Measurements from ENCODE around the gene PRKCZ. TPM values are rescaled to one million over a fixed set of nuclear protein-coding genes. Genes with fewer than 3 reads are reported as not detected.
A peak's percentile ranks its signal among the peaks of the same experiment; 100 is the strongest.

PRKCZ gene
- total and polyA plus RNA-seq, 2 experiments from 2014 or later = 26.2 to 36.9 TPM

DNA sequence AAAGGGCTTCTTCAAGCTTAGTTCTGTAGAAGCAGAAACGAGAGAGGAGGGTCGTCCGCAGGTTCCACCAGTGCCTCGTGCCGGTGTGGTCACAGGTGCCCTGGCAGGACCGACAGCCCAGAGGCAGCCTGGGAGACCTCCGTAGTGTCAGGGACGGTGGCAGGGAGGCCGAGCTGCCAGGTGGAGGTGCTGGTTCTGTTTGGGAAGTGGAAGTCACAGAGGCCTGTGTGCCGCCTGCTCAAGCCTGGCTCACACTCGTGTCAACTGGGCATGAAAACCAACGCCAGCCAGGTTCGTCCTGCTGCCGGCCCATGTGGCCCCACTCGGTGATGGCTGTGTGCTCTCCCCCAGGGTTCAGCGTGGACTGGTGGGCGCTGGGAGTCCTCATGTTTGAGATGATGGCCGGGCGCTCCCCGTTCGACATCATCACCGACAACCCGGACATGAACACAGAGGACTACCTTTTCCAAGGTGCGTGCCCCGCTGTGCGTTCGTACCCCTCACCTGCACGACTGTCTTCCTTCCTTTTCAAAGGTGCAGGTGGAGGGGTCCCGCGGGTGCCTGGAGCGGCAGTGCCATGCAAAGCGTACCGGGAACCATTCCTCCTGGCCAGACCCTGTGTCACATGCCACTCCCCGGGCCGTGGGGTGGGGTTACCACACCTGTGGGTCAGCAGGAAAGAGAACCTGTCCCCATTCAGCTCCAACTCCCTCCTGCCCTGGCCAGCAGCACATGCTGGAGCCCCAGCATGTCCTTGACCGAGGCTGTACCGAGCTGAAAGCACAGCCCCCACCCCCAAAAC, 123.5 kb downstream of the PRKCZ start:
- H3K4me1 ChIP-seq (ENCODE audit: insufficient read depth) = no peaks in the 10 kb centered on the region
- ATAC-seq = peak; percentile 18
- peak overlapping the region; percentile 75 for H3K27ac Mint-ChIP-seq
- peaks cover 22% of the 10 kb centered on the region for H3K36me3 Mint-ChIP-seq (ENCODE audit: low read depth)
- H3K27me3 Mint-ChIP-seq (ENCODE audit: insufficient read depth, low read depth, poor library complexity) = peaks cover 9% of the 10 kb centered on the region
- peaks cover 4% of the 10 kb centered on the region for H3K4me1 Mint-ChIP-seq
- H3K4me3 ChIP-seq = no peak overlapping the region
- H3K36me3 ChIP-seq (ENCODE audit: insufficient read depth) = no peaks in the 10 kb centered on the region
- no peaks in the 10 kb centered on the region for H3K27me3 ChIP-seq (ENCODE audit: insufficient read depth)
- H3K27ac ChIP-seq (ENCODE audit: low read depth) = 0 out of 2 replicates have a peak overlapping the region, but pooled peaks have one; percentile 32
- no peak overlapping the region for H3K4me3 Mint-ChIP-seq
- DNase-seq (ENCODE audit: low spot score) = peak; percentile 34
- TF ChIP-seq, protein P1, sequence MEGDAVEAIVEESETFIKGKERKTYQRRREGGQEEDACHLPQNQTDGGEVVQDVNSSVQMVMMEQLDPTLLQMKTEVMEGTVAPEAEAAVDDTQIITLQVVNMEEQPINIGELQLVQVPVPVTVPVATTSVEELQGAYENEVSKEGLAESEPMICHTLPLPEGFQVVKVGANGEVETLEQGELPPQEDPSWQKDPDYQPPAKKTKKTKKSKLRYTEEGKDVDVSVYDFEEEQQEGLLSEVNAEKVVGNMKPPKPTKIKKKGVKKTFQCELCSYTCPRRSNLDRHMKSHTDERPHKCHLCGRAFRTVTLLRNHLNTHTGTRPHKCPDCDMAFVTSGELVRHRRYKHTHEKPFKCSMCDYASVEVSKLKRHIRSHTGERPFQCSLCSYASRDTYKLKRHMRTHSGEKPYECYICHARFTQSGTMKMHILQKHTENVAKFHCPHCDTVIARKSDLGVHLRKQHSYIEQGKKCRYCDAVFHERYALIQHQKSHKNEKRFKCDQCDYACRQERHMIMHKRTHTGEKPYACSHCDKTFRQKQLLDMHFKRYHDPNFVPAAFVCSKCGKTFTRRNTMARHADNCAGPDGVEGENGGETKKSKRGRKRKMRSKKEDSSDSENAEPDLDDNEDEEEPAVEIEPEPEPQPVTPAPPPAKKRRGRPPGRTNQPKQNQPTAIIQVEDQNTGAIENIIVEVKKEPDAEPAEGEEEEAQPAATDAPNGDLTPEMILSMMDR (conservative IDR thresholded peaks at IDR 0.05; ENCODE audit: low read depth in 2 of 2) = 0 out of 4 replicates have a peak, but pooled peaks of 1 of the 2 experiments have one; percentile 10
- TF ChIP-seq EZH2 (IDR thresholded peaks at IDR 0.05; ENCODE audit: low read depth, unreplicated experiment) = no peak
- H2AFZ ChIP-seq = no peak overlapping the region
- no peaks in the 10 kb centered on the region for H3K9me3 Mint-ChIP-seq
- H3K9me2 ChIP-seq (ENCODE audit: insufficient read depth) = no peaks in the 10 kb centered on the region
- H3K79me2 ChIP-seq (replicated peaks; ENCODE audit: insufficient read depth) = no peaks in the 10 kb centered on the region
- H3F3A ChIP-seq (replicated peaks; ENCODE audit: low read depth) = peaks cover 6% of the 10 kb centered on the region; the same call in 1 of the 2 replicates
- no peaks in the 10 kb centered on the region; the same call in 1 of the 2 replicates for H4K20me1 ChIP-seq (replicated peaks; ENCODE audit: insufficient read depth)
- H3K4me2 ChIP-seq = no peak overlapping the region

DNA sequence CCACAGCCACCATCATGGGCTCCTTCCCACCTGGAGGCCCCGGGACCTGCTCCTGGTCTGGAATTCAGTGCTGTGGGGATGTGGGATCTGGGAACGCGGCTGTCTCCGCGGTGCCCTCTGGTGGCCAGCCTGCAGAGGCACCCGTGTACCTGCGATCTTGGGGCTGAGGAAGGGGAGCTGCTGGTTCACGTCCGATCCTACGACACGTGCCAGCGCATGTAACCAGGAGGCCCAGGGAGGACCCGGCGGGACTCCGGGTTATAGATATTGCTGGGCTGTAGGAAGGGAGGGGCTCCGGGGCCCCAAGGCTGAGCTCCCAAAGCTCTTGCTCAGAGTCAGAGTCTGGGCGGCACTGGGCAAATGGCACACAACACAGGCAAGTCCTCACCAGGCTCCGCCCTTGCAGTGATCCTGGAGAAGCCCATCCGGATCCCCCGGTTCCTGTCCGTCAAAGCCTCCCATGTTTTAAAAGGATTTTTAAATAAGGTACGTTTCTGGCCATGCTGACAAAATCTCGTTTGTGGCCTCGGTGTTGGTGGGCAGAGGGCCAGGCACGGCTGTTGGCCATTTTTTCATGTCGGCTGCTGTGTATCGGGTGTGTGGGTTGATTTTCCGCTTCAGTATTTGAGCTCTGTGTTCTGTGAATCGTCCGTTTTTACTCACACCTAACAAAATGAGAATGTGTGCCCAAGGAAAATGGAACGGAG, 124.3 kb downstream of the PRKCZ start:
- H3K4me3 Mint-ChIP-seq = no peak overlapping the region
- no peaks in the 10 kb centered on the region for H3K9me3 Mint-ChIP-seq
- peaks cover 9% of the 10 kb centered on the region for H3K27me3 Mint-ChIP-seq (ENCODE audit: insufficient read depth, low read depth, poor library complexity)
- peak; percentile 91 for DNase-seq (ENCODE audit: low spot score)
- peaks cover 4% of the 10 kb centered on the region for H3K4me1 Mint-ChIP-seq
- ATAC-seq = peak; percentile 96
- H3K36me3 ChIP-seq (ENCODE audit: insufficient read depth) = no peaks in the 10 kb centered on the region
- H3F3A ChIP-seq (replicated peaks; ENCODE audit: low read depth) = peaks cover 6% of the 10 kb centered on the region; the same call in 1 of the 2 replicates
- TF ChIP-seq, protein P2, sequence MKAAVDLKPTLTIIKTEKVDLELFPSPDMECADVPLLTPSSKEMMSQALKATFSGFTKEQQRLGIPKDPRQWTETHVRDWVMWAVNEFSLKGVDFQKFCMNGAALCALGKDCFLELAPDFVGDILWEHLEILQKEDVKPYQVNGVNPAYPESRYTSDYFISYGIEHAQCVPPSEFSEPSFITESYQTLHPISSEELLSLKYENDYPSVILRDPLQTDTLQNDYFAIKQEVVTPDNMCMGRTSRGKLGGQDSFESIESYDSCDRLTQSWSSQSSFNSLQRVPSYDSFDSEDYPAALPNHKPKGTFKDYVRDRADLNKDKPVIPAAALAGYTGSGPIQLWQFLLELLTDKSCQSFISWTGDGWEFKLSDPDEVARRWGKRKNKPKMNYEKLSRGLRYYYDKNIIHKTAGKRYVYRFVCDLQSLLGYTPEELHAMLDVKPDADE (IDR thresholded peaks at IDR 0.05) = no peak
- TF ChIP-seq CREB1 (CRISPR knock-in tag; IDR thresholded peaks at IDR 0.05; ENCODE audit: low read depth) = peak; percentile 48
- TF ChIP-seq, protein P1 (conservative IDR thresholded peaks at IDR 0.05; ENCODE audit: low read depth in 2 of 2) = peak; percentile 80 to 94
- no peak overlapping the region for H3K4me2 ChIP-seq
- H3K79me2 ChIP-seq (replicated peaks; ENCODE audit: insufficient read depth) = no peaks in the 10 kb centered on the region
- peak overlapping the region; percentile 75; the same call in 1 of the 2 replicates for H3K27ac Mint-ChIP-seq
- no peaks in the 10 kb centered on the region for H3K9me2 ChIP-seq (ENCODE audit: insufficient read depth)
- peaks cover 22% of the 10 kb centered on the region for H3K36me3 Mint-ChIP-seq (ENCODE audit: low read depth)
- no peak overlapping the region for H2AFZ ChIP-seq
- H3K27ac ChIP-seq (ENCODE audit: low read depth) = peak overlapping the region; percentile 50; the same call in 1 of the 2 replicates
- no peaks in the 10 kb centered on the region for H3K4me1 ChIP-seq (ENCODE audit: insufficient read depth)
- H3K4me3 ChIP-seq = no peak overlapping the region
- no peaks in the 10 kb centered on the region; the same call in 1 of the 2 replicates for H4K20me1 ChIP-seq (replicated peaks; ENCODE audit: insufficient read depth)
- H3K27me3 ChIP-seq (ENCODE audit: insufficient read depth) = no peaks in the 10 kb centered on the region
